G401.6 (cell line): Measurements from ENCODE around the gene EEA1.

Experiments used
- FAIRE-seq: peaks from 2 replicates; lab custom pipeline; 2012; peaks lifted over from hg19 to GRCh38; lab: Jason Lieb, UNC

Gene EEA1

GRCh38 chr12:92879698-92880322, 49.3 kb downstream of the EEA1 start:
- FAIRE-seq, result no peak

DNA sequence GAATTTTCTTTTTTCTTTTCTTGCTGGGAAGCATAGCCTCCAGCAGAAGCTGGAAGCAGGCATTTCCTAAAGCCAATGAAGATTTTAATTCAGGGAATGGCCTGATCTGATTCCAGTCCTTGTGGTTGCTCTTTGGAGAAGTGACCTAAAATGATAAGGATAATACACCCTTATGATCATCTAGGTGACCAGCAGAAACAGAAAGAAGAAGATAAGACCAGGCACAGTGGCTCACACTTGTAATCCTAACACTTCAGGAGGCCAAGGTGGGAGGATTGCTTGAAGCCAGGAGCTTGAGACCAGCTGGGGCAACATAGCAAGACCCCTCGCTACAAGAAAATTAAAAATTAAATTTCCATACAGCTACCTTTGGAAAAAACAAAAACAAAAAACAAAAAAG, 51.2 kb downstream of the EEA1 start:
- FAIRE-seq, result no peak

DNA sequence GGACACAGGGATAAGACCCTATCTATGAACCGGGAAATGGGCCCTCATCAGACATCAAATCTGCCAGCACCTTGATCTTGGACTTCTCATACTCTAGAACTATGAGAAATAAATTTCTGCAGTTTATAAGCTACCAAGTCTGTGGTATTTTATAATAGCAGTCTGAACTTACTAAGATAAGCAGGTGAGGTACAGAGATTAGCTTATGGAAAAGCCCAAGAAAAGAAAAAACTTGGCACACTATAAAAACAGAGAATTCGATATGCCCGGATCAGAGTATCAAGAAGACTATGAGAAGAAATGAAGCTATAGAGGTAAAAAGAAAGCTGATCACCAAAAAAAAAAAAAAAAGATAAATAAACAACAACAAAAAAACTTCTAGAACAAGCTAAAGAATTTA, 52.6 kb downstream of the EEA1 start:
- no peak for FAIRE-seq

GRCh38 chr12:92871116-92871515, 58.0 kb downstream of the EEA1 start:
- no peak for FAIRE-seq

GRCh38 chr12:92866418-92866817, 62.7 kb downstream of the EEA1 start:
- FAIRE-seq, result no peak

GRCh38 chr12:92863251-92863650, 65.8 kb downstream of the EEA1 start:
- FAIRE-seq, result no peak

GRCh38 chr12:92861381-92861780, 67.7 kb downstream of the EEA1 start:
- FAIRE-seq, result no peak

DNA sequence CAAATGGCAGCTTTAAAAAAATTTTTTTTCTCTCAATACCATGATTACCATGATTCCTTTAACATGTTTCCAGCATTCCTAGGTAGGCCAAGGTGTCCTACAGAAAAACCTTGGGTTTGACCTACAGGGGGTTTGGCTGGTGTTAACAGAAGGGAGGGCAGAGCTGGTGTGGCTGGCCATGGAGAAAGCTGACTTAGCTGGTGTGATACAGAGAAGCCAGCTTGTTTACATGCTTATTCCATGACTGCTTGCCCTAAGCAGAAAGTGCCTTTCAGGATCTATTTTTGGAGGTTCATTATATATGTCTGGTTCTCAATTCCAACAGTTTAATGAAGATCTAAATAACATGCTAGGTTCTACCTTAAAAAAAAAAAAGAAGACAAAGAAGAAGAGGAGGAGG, 68.6 kb downstream of the EEA1 start:
- no peak for FAIRE-seq

DNA sequence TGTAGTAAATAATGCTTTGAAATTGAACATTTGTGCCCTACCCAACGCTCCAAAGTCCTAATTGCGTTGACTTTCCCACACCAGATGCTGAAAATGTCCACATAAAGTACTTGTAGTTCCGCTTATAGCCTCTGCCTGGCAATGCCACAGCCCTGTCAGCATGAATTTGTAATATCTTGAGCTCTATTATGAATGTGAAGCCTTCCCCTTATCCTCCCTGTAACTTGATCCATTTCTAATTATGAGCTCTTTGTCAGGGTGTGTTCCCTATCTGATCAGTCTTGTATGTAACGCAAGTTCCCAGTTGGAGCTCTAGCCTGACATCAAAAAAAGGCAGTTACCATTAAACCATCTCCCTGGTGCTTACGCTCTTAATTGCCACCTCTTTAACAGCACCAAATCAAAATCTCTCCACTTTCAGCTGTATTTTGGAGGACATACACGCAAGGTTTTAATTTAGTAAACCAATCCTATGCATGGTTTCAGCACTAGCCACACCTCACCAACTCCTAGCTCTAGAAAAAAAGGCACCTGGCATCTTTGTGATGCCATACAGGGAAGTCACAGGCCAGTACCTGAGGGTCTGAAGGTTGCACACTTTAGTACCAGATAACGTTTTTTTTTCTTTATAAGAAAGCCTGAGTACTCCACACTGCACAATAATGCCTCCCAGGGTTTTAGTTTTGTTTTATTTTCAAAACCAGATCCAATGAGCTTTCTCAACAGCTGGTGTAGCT, 69.3 kb downstream of the EEA1 start:
- FAIRE-seq, result no peak

GRCh38 chr12:92857818-92858217, 71.3 kb downstream of the EEA1 start:
- no peak for FAIRE-seq

GRCh38 chr12:92854344-92854743, 74.8 kb downstream of the EEA1 start:
- FAIRE-seq, result no peak

GRCh38 chr12:92848740-92849139, 80.4 kb downstream of the EEA1 start:
- FAIRE-seq, result no peak

DNA sequence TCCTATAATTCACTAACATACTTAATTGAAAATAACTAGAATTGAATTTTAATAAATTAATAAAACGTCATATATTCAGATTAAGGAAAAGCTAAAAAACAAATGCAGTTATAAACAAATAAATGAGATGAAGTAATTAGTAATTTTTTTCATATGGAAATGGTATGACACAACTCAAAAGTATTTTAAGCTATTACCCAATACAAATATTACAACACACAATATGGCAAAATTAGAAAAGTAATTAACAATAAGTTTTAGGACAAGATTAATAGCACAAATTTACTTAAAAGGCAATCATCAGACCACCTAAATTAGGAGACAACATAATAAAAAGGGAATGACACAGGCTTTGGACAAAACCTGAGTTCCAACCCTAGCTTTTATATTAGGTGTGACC, 81.7 kb downstream of the EEA1 start:
- FAIRE-seq, result peak; percentile 79

DNA sequence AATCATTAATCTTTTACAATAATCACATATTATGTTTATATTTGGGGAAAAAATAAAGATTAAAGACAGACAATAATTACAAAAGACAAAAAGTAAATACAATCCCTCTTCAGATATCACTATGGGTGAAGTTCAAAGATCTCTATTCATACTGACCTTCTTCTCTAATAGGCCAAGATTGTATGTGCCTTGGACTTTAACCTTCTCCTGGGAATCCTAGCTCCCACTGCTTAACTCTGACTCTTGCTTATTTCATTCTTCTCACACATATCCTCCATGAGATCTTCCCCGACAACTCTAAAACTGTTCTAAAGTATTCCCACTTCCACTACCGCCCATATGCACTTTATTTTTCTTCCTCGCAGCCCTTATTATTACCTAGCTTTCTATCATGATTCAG, 83.8 kb downstream of the EEA1 start:
- no peak for FAIRE-seq

- peak; percentile 65 for FAIRE-seq
Measured at GRCh38 chr12:92844151-92844763, 84.8 kb downstream of the EEA1 start.

- FAIRE-seq, result no peak
Measured at GRCh38 chr12:92829686-92830282, 99.3 kb downstream of the EEA1 start.

DNA sequence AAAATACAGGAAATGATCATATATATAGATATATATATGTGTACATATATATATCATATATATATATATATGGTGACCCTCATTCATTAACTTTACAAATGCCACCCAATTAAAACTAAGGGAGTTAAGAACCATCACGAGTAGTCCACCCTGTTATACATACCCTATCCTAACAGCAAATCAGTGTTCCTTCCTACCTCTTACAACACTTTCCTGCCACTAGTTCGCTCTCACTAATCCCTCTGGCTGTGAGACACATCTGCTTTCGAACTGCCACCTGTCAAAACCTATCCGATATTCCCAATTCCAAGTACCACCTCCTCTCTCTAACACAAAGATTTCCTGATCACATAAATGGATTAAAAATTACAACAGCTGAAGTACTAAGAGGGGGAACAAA, 100.5 kb downstream of the EEA1 start:
- FAIRE-seq, result no peak

GRCh38 chr12:92827836-92828431, 101.2 kb downstream of the EEA1 start:
- peak; percentile 97 for FAIRE-seq

- no peak for FAIRE-seq
Measured at GRCh38 chr12:92821142-92821541, 108.0 kb downstream of the EEA1 start.

- no peak for FAIRE-seq
Measured at GRCh38 chr12:92814584-92814983, 114.5 kb downstream of the EEA1 start.

GRCh38 chr12:92810370-92810769, 118.7 kb downstream of the EEA1 start:
- no peak for FAIRE-seq

DNA sequence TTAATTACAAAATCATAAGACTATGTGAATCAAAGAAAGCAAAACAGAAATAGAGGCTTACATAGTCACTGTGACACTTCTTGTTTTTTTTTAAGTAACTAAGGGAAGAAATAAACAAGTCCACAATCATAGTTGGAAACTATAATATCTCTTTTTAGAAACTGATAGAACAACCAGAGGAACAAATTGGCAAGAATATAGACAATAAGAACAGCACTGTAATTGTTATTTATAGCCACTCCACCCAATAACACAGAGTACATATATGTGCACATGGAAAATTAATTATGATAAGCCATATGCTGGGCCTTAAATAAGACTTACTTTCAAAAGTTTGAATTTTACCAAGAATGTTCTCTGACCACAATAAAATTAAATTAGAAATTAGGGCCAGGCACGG, 125.2 kb downstream of the EEA1 start:
- no peak for FAIRE-seq

DNA sequence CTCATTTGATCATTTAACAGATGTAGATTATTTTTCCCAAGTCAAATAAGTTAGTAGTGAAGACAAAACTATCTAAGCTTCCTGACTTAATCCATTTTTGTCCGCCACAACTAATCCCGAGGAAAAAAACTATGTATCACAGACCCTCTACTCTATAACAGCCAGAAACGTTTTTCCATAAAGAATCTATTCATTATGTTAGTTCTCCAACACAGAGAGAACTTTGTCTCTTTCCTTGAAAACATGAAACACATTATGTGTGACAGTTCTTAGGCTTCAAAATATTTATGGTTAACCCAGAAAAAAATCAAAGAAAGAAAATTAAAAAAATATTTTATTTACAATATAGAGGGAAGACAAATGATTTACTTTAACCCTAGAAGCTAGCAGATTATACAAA, 126.2 kb downstream of the EEA1 start:
- FAIRE-seq, result peak; percentile 82
